BJ (cell line): ENCODE results near the gene HCAR2. TPM values are rescaled to one million over a fixed set of nuclear protein-coding genes. Genes with fewer than 3 reads are reported as not detected.

ENCODE experiments used
- CTCF ChIA-PET: fragments of 350-600 bp; formaldehyde crosslinking; extraction: SDS; loops from one replicate; lab custom pipeline; 2021; ENCODE audit warnings: antibody characterized with exemption, inconsistent platforms; lab: Yijun Ruan, JAX
- POLR2A ChIA-PET: fragments of 300-600 bp; sonication (Branson Sonifier 250); formaldehyde crosslinking; extraction: SDS; loops from one replicate; lab custom pipeline; 2021; ENCODE audit warnings: antibody characterized with exemption; lab: Charles Lee
- DNase-seq: peaks from one replicate; pipeline ENCODE4 v3.0.0-alpha.2; 2011; ENCODE audit warnings: low read depth
- H3K27me3 ChIP-seq: 2 replicates; pipeline ENCODE4 v1.6.0; 2011; ENCODE audit warnings: low read length; ENCODE audit not compliant: control insufficient read depth, insufficient read depth
- H3K36me3 ChIP-seq: 2 replicates; pipeline ENCODE4 v1.5.1; 2011; ENCODE audit warnings: low read length; ENCODE audit not compliant: control insufficient read depth, insufficient read depth
- H3K4me3 ChIP-seq: 2 replicates; pipeline ENCODE4 v1.5.1; 2011; ENCODE audit warnings: low read depth, mild to moderate bottlenecking, control low read depth, low read length
- CTCF ChIP-seq: IDR thresholded peaks from 2 replicates; pipeline ENCODE4 v1.5.1; 2011; ENCODE audit warnings: low read depth, mild to moderate bottlenecking, control low read depth, inconsistent platforms, low read length, moderate library complexity; ENCODE audit not compliant: insufficient read depth
- polyA plus RNA-seq: library from polyadenylated mRNA; depleted of rRNA; stranded (reverse); fragments of >200 nt; gene quantifications from 2 replicates; pipeline ENCODE4 v1.2.3, GENCODE V29; 2011

Gene HCAR2
- polyA plus RNA-seq, 1 experiment, result not detected

GRCh38 chr12:122669397-122670070, 33.6 kb downstream of the HCAR2 start:
- TF ChIP-seq CTCF, result no peak
- POLR2A ChIA-PET, result no interaction called here
- no peak overlapping the region for H3K4me3 ChIP-seq
- no peaks in the 10 kb centered on the region for H3K36me3 ChIP-seq
- no peaks in the 10 kb centered on the region for H3K27me3 ChIP-seq
- CTCF ChIA-PET, result interaction anchor here (0.9 to 1.7 kb wide), 3 partner anchors 10 to 32 kb away, joined by 3 to 4 read pairs (median 4); no protein-coding TSS in a partner anchor
- DNase-seq, result peak; percentile 39

GRCh38 chr12:122668268-122668667, 34.9 kb downstream of the HCAR2 start:
- no peaks in the 10 kb centered on the region for H3K27me3 ChIP-seq
- no peak for DNase-seq
- ChIA-PET CTCF (interaction anchor here (1.7 kb wide), 1 partner anchor 31 kb away, joined by 4 read pairs; no protein-coding TSS in a partner anchor), POLR2A (no interaction called here)
- no peak overlapping the region for H3K4me3 ChIP-seq
- H3K36me3 ChIP-seq, result no peaks in the 10 kb centered on the region
- TF ChIP-seq CTCF, result no peak

- Histone ChIP-seq H3K4me3 (no peak overlapping the region), H3K36me3 (no peaks in the 10 kb centered on the region), H3K27me3 (no peaks in the 10 kb centered on the region)
- no peak for DNase-seq
- CTCF ChIA-PET, result no interaction called here
- no peak for TF ChIP-seq CTCF
- POLR2A ChIA-PET, result no interaction called here
Observed at GRCh38 chr12:122665759-122666158, 37.4 kb downstream of the HCAR2 start.

GRCh38 chr12:122665349-122665748, 37.8 kb downstream of the HCAR2 start:
- no peak for DNase-seq
- CTCF ChIA-PET, result no interaction called here
- Histone ChIP-seq H3K36me3 (no peaks in the 10 kb centered on the region), H3K4me3 (no peak overlapping the region), H3K27me3 (no peaks in the 10 kb centered on the region)
- TF ChIP-seq CTCF, result no peak
- POLR2A ChIA-PET, result no interaction called here

- no peaks in the 10 kb centered on the region for H3K27me3 ChIP-seq
- ChIA-PET POLR2A (no interaction called here), CTCF (interaction anchor here (1.4 kb wide), 1 partner anchor 9 kb away, joined by 5 read pairs; no protein-coding TSS in a partner anchor)
- DNase-seq, result no peak
- no peak for TF ChIP-seq CTCF
- no peaks in the 10 kb centered on the region for H3K36me3 ChIP-seq
- no peak overlapping the region for H3K4me3 ChIP-seq
Observed at GRCh38 chr12:122661938-122662337, 41.2 kb downstream of the HCAR2 start.
